Fibroblast of lung (primary cell): ENCODE results near the gene ATP23. TPM values are rescaled to one million over a fixed set of nuclear protein-coding genes. Genes with fewer than 3 reads are reported as not detected.

Source experiments
- DNase-seq, 2 donors: peaks; one replicate each; pipeline versions ENCODE4 v3.0.0 to v3.0.0-alpha.2; 2010; ENCODE audit warnings: low read depth in 2 of 2
- H2AFZ ChIP-seq: 2 replicates; pipeline ENCODE4 v1.5.1; 2012; ENCODE audit warnings: low read length, control low read depth, inconsistent platforms
- H3K27ac ChIP-seq: 2 replicates; pipeline ENCODE4 v1.5.1; 2011; ENCODE audit warnings: low read length, control low read depth; ENCODE audit not compliant: insufficient read depth
- H3K27me3 ChIP-seq: 2 replicates; pipeline ENCODE4 v1.5.1; 2011; ENCODE audit warnings: mild to moderate bottlenecking, low read length; ENCODE audit not compliant: control insufficient read depth, insufficient read depth
- H3K36me3 ChIP-seq: 2 replicates; pipeline ENCODE4 v1.5.1; 2011; ENCODE audit warnings: low read length; ENCODE audit not compliant: control insufficient read depth, insufficient read depth
- H3K4me1 ChIP-seq: 2 replicates; pipeline ENCODE4 v1.5.1; 2011; ENCODE audit warnings: low read length; ENCODE audit not compliant: control insufficient read depth, insufficient read depth; ENCODE audit errors: extremely low read depth
- H3K4me2 ChIP-seq: 2 replicates; pipeline ENCODE4 v1.5.1; 2011; ENCODE audit warnings: low read length, control low read depth; ENCODE audit not compliant: insufficient read depth; ENCODE audit errors: extremely low read depth
- H3K4me3 ChIP-seq, 4 experiments: fragments of 200-600 bp in 1 of 4; sonication (generic) in 1 of 4; replicated peaks in 1 of 4; 2 replicates each; pipeline ENCODE4 v1.5.1; 2011 to 2016; ENCODE audit warnings: low read length in 4 of 4, low read depth in 3 of 4, mild to moderate bottlenecking in 3 of 4, control low read depth in 2 of 4, inconsistent platforms in 1 of 4, mixed read lengths in 1 of 4; ENCODE audit not compliant: insufficient read depth in 1 of 4; ENCODE audit errors: control extremely low read depth in 1 of 4
- H3K79me2 ChIP-seq: 2 replicates; pipeline ENCODE4 v1.5.1; 2012; ENCODE audit warnings: mild to moderate bottlenecking, low read length, inconsistent platforms; ENCODE audit not compliant: control insufficient read depth, insufficient read depth
- H3K9ac ChIP-seq: 2 replicates; pipeline ENCODE4 v1.5.1; 2011; ENCODE audit warnings: mild to moderate bottlenecking, low read length, control low read depth; ENCODE audit not compliant: insufficient read depth
- H3K9me3 ChIP-seq: 2 replicates; pipeline ENCODE4 v1.5.1; 2012; ENCODE audit warnings: low read depth, low read length; ENCODE audit not compliant: control insufficient read depth, insufficient read depth
- H4K20me1 ChIP-seq: 2 replicates; pipeline ENCODE4 v1.5.1; 2011; ENCODE audit warnings: low read length; ENCODE audit not compliant: control insufficient read depth, insufficient read depth; ENCODE audit errors: extremely low read depth
- EZH2 ChIP-seq: IDR thresholded peaks from 2 replicates; pipeline ENCODE4 v1.5.1; 2012; ENCODE audit warnings: low read length, control low read depth, mild to moderate bottlenecking; ENCODE audit errors: missing control alignments
- polyA plus RNA-seq, 2 donors: library from polyadenylated mRNA; depleted of rRNA in 1 of 2; stranded (reverse) in 1 of 2; unstranded in 1 of 2; fragments of >200 nt; gene quantifications; 2 replicates each; pipeline ENCODE4 v1.2.1, GENCODE V29; 2011 to 2012; ENCODE audit warnings: missing spikeins in 1 of 2
- total RNA-seq: library from RNA; depleted of rRNA; stranded (reverse); fragments of >200 nt; gene quantifications from 2 replicates; pipeline ENCODE4 v1.2.1, GENCODE V29; 2014
- TF ChIP-seq, protein P1 (sequence below), 2 donors: IDR thresholded peaks in 1 of 2; conservative IDR thresholded peaks in 1 of 2; 1 replicate in 1 of 2; 2 replicates in 1 of 2; pipeline ENCODE4 v1.5.1; 2011 to 2012; ENCODE audit warnings: low read length in 2 of 2, control low read depth in 1 of 2, inconsistent platforms in 1 of 2, low read depth in 1 of 2, mild to moderate bottlenecking in 1 of 2

The ATP23 gene
- total and polyA plus RNA-seq, 2 donors (not counting 1 experiment from before 2014, with no cell fraction given) = 4.8 to 9.4 TPM

- Histone ChIP-seq H3K27me3 (peaks cover 9% of the 10 kb centered on the region), H3K27ac (no peak overlapping the region), H3K9ac (no peak overlapping the region), H3K79me2 (no peaks in the 10 kb centered on the region), H4K20me1 (no peaks in the 10 kb centered on the region), H3K4me1 (peaks cover 16% of the 10 kb centered on the region), H3K4me2 (no peak overlapping the region), H3K9me3 (no peaks in the 10 kb centered on the region), H3K4me3 (no peak overlapping the region), H3K36me3 (no peaks in the 10 kb centered on the region), H2AFZ (no peak overlapping the region)
- no peak for TF ChIP-seq EZH2
- TF ChIP-seq, protein P1, sequence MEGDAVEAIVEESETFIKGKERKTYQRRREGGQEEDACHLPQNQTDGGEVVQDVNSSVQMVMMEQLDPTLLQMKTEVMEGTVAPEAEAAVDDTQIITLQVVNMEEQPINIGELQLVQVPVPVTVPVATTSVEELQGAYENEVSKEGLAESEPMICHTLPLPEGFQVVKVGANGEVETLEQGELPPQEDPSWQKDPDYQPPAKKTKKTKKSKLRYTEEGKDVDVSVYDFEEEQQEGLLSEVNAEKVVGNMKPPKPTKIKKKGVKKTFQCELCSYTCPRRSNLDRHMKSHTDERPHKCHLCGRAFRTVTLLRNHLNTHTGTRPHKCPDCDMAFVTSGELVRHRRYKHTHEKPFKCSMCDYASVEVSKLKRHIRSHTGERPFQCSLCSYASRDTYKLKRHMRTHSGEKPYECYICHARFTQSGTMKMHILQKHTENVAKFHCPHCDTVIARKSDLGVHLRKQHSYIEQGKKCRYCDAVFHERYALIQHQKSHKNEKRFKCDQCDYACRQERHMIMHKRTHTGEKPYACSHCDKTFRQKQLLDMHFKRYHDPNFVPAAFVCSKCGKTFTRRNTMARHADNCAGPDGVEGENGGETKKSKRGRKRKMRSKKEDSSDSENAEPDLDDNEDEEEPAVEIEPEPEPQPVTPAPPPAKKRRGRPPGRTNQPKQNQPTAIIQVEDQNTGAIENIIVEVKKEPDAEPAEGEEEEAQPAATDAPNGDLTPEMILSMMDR (conservative IDR thresholded peaks at IDR 0.05 in 1 of 2, IDR thresholded peaks at IDR 0.05 in 1 of 2; ENCODE audit: low read depth in 1 of 2, low read length in 2 of 2) = no peak
- peak in 1 of 2 donors; percentile 42 for DNase-seq
These were observed 38.8 kb upstream of the ATP23 start for GRCh38 chr12:57902478-57902969.

GRCh38 chr12:57904426-57904825 is 36.9 kb upstream of the ATP23 start:
- TF ChIP-seq, protein P1 (conservative IDR thresholded peaks at IDR 0.05 in 1 of 2, IDR thresholded peaks at IDR 0.05 in 1 of 2; ENCODE audit: low read depth in 1 of 2, low read length in 2 of 2) = no peak
- TF ChIP-seq EZH2 = no peak
- Histone ChIP-seq H3K9ac (no peak overlapping the region), H2AFZ (no peak overlapping the region), H4K20me1 (no peaks in the 10 kb centered on the region), H3K27me3 (peaks cover 9% of the 10 kb centered on the region), H3K4me1 (no peaks in the 10 kb centered on the region), H3K4me2 (no peak overlapping the region), H3K36me3 (no peaks in the 10 kb centered on the region), H3K27ac (no peak overlapping the region), H3K9me3 (no peaks in the 10 kb centered on the region), H3K4me3 (no peak overlapping the region), H3K79me2 (no peaks in the 10 kb centered on the region)
- DNase-seq = no peak

DNA sequence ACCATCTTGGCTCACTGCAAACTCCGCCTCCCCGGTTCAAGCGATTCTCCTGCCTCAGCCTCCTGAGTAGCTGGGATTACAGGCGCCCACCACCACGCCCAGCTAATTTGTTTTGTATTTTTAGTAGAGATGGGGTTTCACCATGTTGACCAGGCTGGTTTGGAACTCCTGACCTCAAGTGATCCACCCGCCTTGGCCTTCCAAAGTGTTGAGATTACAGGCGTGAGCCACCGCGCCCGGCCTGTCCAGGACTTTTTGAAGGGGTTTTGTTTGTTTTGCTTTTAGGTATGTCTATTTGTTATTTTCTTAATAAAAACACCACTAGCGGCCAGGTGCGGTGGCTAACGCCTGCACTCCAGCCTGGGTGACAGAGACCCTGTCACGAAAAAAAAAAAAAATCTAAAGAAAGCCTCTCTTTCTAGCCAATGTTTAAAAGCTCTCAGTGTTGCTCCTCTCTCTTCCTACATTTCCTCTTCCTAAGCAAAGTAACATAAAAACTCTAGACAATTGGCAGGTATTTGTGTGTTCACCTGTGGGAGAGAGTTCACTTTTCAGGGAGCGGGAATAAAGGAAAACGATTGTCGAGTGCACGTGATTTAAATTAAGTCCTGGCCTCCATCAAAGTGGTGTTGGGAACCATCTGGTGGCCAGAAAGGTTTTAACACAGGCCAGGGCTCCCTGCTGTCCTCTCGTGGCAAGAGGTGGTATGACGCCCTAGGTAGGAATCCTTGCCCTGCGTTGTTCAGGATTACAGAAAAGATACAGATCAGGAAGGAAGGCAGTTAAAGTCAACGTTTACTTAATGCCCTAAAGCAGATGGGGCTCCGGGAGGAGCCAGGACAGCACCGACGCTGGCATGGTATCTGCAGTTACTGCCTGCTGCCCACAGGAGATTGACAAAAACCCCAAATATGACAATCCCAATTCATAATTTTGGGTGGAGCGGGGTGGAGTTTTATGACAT is 36.2 kb upstream of the ATP23 start:
- Histone ChIP-seq H3K9me3 (no peaks in the 10 kb centered on the region), H3K4me1 (no peaks in the 10 kb centered on the region), H4K20me1 (no peaks in the 10 kb centered on the region), H3K36me3 (no peaks in the 10 kb centered on the region), H3K27ac (no peak overlapping the region), H3K4me3 (no peak overlapping the region), H3K79me2 (no peaks in the 10 kb centered on the region), H3K4me2 (peak overlapping the region; percentile 41), H2AFZ (peak overlapping the region; percentile 12), H3K9ac (no peak overlapping the region), H3K27me3 (peaks cover 9% of the 10 kb centered on the region)
- TF ChIP-seq, protein P1 (conservative IDR thresholded peaks at IDR 0.05 in 1 of 2, IDR thresholded peaks at IDR 0.05 in 1 of 2; ENCODE audit: low read depth in 1 of 2, low read length in 2 of 2) = peak; percentile 100
- no peak for TF ChIP-seq EZH2
- peak; percentile 71 to 93 for DNase-seq
